Activated CD4-positive, alpha-beta T cell treated with anti-CD3 and anti-CD28 coated beads, Interleukin-2, amount 10 ng/mL, durations not matched to agents 7 days and 5 days (primary cell): ENCODE results near the gene RASSF5. TPM values are rescaled to one million over a fixed set of nuclear protein-coding genes. Genes with fewer than 3 reads are reported as not detected.
A peak's percentile ranks its signal among the peaks of the same experiment; 100 is the strongest.
"Not testable (repeated sequence)": the region's sequence is repeated elsewhere in the genome, so short reads cannot be mapped to it uniquely, and the experiment has no call there.

Experiments
- CTCF ChIA-PET: fragments of 350-600 bp; sonication (Branson Sonifier 250); formaldehyde crosslinking; loops from one replicate; lab custom pipeline; 2021; ENCODE audit warnings: antibody characterized with exemption; lab: Charles Lee
- POLR2A ChIA-PET: fragments of 350-600 bp; sonication (Branson Sonifier 250); formaldehyde crosslinking; loops from one replicate; lab custom pipeline; 2021; ENCODE audit warnings: antibody characterized with exemption; lab: Charles Lee
- DNase-seq: peaks from one replicate; pipeline ENCODE4 v3.0.0-alpha.2; 2020
- H3K27ac Mint-ChIP-seq: one replicate; pipeline ENCODE4 v1.8.0; 2021; ENCODE audit warnings: mild to moderate bottlenecking, moderate library complexity, mixed read lengths
- H3K27me3 Mint-ChIP-seq: one replicate; pipeline ENCODE4 v1.8.0; 2021; ENCODE audit warnings: mixed read lengths
- H3K36me3 Mint-ChIP-seq: one replicate; pipeline ENCODE4 v1.8.0; 2021; ENCODE audit warnings: low read depth, mixed read lengths
- H3K4me1 Mint-ChIP-seq: one replicate; pipeline ENCODE4 v1.8.0; 2021; ENCODE audit warnings: mixed read lengths
- H3K4me3 Mint-ChIP-seq: one replicate; pipeline ENCODE4 v1.8.0; 2021; ENCODE audit warnings: mild to moderate bottlenecking, moderate library complexity, mixed read lengths
- H3K9me3 Mint-ChIP-seq: one replicate; pipeline ENCODE4 v1.8.0; 2021; ENCODE audit warnings: mixed read lengths
- total RNA-seq, 2 experiments: library from RNA; stranded (reverse); gene quantifications; one replicate each; pipeline ENCODE4 v1.2.3, GENCODE V29; 2021

The RASSF5 gene
- total RNA-seq, 2 experiments from 2014 or later, result 185 to 201 TPM

- H3K27ac Mint-ChIP-seq, result peak overlapping the region; percentile 91
- H3K36me3 Mint-ChIP-seq, result peaks cover 85% of the 10 kb centered on the region
- CTCF ChIA-PET, result interaction anchor here (0.8 to 18.8 kb wide), 13 partner anchors 11 to 355 kb away, joined by 3 to 412 read pairs (median 4); partner anchors contain the start of gene EIF2D
- peak overlapping the region; percentile 69 for H3K4me3 Mint-ChIP-seq
- H3K9me3 Mint-ChIP-seq, result no peaks in the 10 kb centered on the region
- no peaks in the 10 kb centered on the region for H3K27me3 Mint-ChIP-seq
- POLR2A ChIA-PET, result interaction anchor here (0.5 to 1.5 kb wide), 3 partner anchors 18 to 107 kb away, joined by 3 to 7 read pairs (median 4); no protein-coding TSS in a partner anchor
- DNase-seq, result no peak
- peaks cover 95% of the 10 kb centered on the region for H3K4me1 Mint-ChIP-seq
Measured at GRCh38 chr1:206580438-206581113, 73.2 kb downstream of the RASSF5 start.

GRCh38 chr1:206581114-206581497 lies 73.8 kb downstream of the RASSF5 start:
- H3K27me3 Mint-ChIP-seq, DNase-seq, H3K9me3 Mint-ChIP-seq: not testable (repeated sequence)
- peaks cover 86% of the 10 kb centered on the region for H3K36me3 Mint-ChIP-seq
- peaks cover 93% of the 10 kb centered on the region for H3K4me1 Mint-ChIP-seq
- POLR2A ChIA-PET, result interaction anchor here (0.9 to 1.5 kb wide), 2 partner anchors 18 to 23 kb away, joined by 3 to 7 read pairs; no protein-coding TSS in a partner anchor
- H3K4me3 Mint-ChIP-seq, result peak overlapping the region; percentile 69
- H3K27ac Mint-ChIP-seq, result peak overlapping the region; percentile 91
- CTCF ChIA-PET, result interaction anchor here (0.8 to 18.8 kb wide), 12 partner anchors 11 to 354 kb away, joined by 3 to 412 read pairs (median 6); partner anchors contain the start of gene EIF2D

- Mint-ChIP-seq H3K9me3 (no peaks in the 10 kb centered on the region), H3K36me3 (peaks cover 86% of the 10 kb centered on the region), H3K27ac (peak overlapping the region; percentile 91), H3K4me3 (peak overlapping the region; percentile 69), H3K4me1 (peaks cover 93% of the 10 kb centered on the region), H3K27me3 (no peaks in the 10 kb centered on the region)
- POLR2A ChIA-PET, result interaction anchor here (0.9 kb wide), 1 partner anchor 23 kb away, joined by 3 read pairs; no protein-coding TSS in a partner anchor
- CTCF ChIA-PET, result interaction anchor here (0.8 to 18.8 kb wide), 7 partner anchors 10 to 102 kb away, joined by 3 to 412 read pairs (median 8); partner anchors contain the start of gene EIF2D
- no peak for DNase-seq
Measured at GRCh38 chr1:206581571-206581981, 74.2 kb downstream of the RASSF5 start.

- H3K27me3 Mint-ChIP-seq, result no peaks in the 10 kb centered on the region
- peaks cover 93% of the 10 kb centered on the region for H3K4me1 Mint-ChIP-seq
- no peaks in the 10 kb centered on the region for H3K9me3 Mint-ChIP-seq
- peak overlapping the region; percentile 91 for H3K27ac Mint-ChIP-seq
- H3K36me3 Mint-ChIP-seq, result peaks cover 87% of the 10 kb centered on the region
- H3K4me3 Mint-ChIP-seq, result peak overlapping the region; percentile 50
- ChIA-PET POLR2A (no interaction called here), CTCF (interaction anchor here (0.9 to 18.8 kb wide), 11 partner anchors 16 to 112 kb away, joined by 3 to 412 read pairs (median 11); partner anchors contain the start of genes EIF2D and IKBKE)
- DNase-seq, result no peak
Measured at GRCh38 chr1:206582537-206582936, 75.2 kb downstream of the RASSF5 start.

DNA sequence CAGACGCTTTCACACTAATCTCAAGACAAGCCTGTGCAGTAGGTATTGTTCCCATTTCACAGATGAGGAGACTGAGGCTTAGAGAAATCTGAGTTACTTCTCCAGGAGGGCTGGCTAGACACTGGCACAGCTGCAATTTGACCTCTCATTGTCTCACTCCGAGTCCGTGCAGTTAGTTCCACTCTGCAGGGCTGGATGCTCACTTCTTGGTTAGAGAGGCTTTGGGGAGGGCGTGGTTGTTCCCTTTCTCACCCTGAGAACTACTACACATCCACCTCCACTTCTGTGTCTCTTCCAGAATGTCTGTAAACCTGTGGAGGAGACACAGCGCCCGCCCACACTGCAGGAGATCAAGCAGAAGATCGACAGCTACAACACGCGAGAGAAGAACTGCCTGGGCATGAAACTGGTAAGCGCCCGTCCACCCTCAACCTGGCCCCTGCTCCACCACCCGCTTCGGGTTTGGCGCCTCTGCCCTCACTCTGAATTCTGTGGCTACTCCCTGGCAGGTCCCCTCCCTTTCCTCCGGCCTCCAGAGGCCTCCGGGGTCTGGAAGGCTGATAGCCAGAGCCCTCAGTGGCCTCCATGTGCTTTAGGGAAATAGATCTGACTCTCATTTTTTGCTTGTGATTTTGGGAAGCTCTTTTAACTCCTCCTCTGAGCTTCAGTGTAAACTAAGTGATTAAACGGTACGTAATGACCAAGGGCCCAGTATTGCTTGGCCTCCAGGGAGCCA lies 75.8 kb downstream of the RASSF5 start:
- H3K36me3 Mint-ChIP-seq, result peaks cover 87% of the 10 kb centered on the region
- peak overlapping the region; percentile 50 for H3K4me3 Mint-ChIP-seq
- peaks cover 93% of the 10 kb centered on the region for H3K4me1 Mint-ChIP-seq
- H3K27ac Mint-ChIP-seq, result peak overlapping the region; percentile 91
- H3K27me3 Mint-ChIP-seq, result no peaks in the 10 kb centered on the region
- POLR2A ChIA-PET, result interaction anchor here (0.6 to 1.0 kb wide), 2 partner anchors 27 to 48 kb away, joined by 3 to 4 read pairs; no protein-coding TSS in a partner anchor
- DNase-seq, result no peak
- no peaks in the 10 kb centered on the region for H3K9me3 Mint-ChIP-seq
- CTCF ChIA-PET, result interaction anchor here (0.8 to 18.8 kb wide), 21 partner anchors 10 to 182 kb away, joined by 3 to 412 read pairs (median 5); partner anchors contain the start of genes EIF2D and IKBKE

GRCh38 chr1:206583707-206584648 lies 76.6 kb downstream of the RASSF5 start:
- H3K36me3 Mint-ChIP-seq, result peaks cover 86% of the 10 kb centered on the region
- peak overlapping the region; percentile 91 for H3K27ac Mint-ChIP-seq
- H3K4me3 Mint-ChIP-seq, result peak overlapping the region; percentile 49
- no peaks in the 10 kb centered on the region for H3K9me3 Mint-ChIP-seq
- DNase-seq, result peak; percentile 89
- ChIA-PET CTCF (interaction anchor here (0.6 to 18.8 kb wide), 27 partner anchors 8 to 207 kb away, joined by 3 to 412 read pairs (median 5); partner anchors contain the start of genes EIF2D and IKBKE), POLR2A (interaction anchor here (0.6 to 1.0 kb wide), 2 partner anchors 28 to 49 kb away, joined by 3 to 4 read pairs; no protein-coding TSS in a partner anchor)
- no peaks in the 10 kb centered on the region for H3K27me3 Mint-ChIP-seq
- H3K4me1 Mint-ChIP-seq, result peaks cover 93% of the 10 kb centered on the region

GRCh38 chr1:206584683-206585082 lies 77.4 kb downstream of the RASSF5 start:
- ChIA-PET CTCF (interaction anchor here (1.2 to 18.8 kb wide), 12 partner anchors 9 to 181 kb away, joined by 3 to 412 read pairs (median 8); partner anchors contain the start of gene EIF2D), POLR2A (no interaction called here)
- Mint-ChIP-seq H3K9me3 (no peaks in the 10 kb centered on the region), H3K27ac (peak overlapping the region; percentile 26), H3K36me3 (peaks cover 86% of the 10 kb centered on the region), H3K4me1 (peaks cover 93% of the 10 kb centered on the region), H3K27me3 (no peaks in the 10 kb centered on the region), H3K4me3 (no peak overlapping the region)
- no peak for DNase-seq

DNA sequence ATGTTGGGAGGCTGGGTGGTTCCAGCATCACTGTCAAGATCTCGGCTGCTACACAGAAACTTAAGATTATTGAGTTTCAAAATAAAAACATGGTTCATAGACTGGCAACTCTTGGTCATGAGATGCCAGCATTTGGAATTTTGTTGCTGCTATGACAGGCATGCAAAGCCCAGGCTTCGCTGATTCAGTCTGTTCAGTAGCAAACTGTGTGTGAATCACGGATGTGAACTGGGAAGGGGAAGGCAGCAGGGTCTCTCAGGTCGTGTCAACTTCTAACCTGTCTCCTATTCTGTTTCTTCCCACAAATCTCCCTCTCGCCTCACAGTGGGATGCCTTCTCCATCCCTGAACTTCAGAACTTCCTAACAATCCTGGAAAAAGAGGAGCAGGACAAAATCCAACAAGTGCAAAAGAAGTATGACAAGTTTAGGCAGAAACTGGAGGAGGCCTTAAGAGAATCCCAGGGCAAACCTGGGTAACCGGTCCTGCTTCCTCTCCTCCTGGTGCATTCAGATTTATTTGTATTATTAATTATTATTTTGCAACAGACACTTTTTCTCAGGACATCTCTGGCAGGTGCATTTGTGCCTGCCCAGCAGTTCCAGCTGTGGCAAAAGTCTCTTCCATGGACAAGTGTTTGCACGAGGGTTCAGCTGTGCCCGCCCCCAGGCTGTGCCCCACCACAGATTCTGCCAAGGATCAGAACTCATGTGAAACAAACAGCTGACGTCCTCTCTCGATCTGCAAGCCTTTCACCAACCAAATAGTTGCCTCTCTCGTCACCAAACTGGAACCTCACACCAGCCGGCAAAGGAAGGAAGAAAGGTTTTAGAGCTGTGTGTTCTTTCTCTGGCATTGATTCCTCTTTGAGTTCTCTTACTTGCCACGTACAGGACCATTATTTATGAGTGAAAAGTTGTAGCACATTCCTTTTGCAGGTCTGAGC lies 79.4 kb downstream of the RASSF5 start:
- Mint-ChIP-seq H3K27me3 (no peaks in the 10 kb centered on the region), H3K27ac (peak overlapping the region; percentile 58), H3K36me3 (peaks cover 85% of the 10 kb centered on the region), H3K4me1 (peaks cover 92% of the 10 kb centered on the region), H3K9me3 (no peaks in the 10 kb centered on the region), H3K4me3 (no peak overlapping the region)
- ChIA-PET CTCF (interaction anchor here (1.0 to 18.8 kb wide), 8 partner anchors 25 to 107 kb away, joined by 3 to 412 read pairs (median 6); partner anchors contain the start of gene EIF2D), POLR2A (no interaction called here)
- no peak for DNase-seq

GRCh38 chr1:206587904-206588303 lies 80.6 kb downstream of the RASSF5 start:
- peaks cover 85% of the 10 kb centered on the region for H3K36me3 Mint-ChIP-seq
- no peaks in the 10 kb centered on the region for H3K27me3 Mint-ChIP-seq
- peak overlapping the region; percentile 50 for H3K27ac Mint-ChIP-seq
- ChIA-PET CTCF (interaction anchor here (1.0 to 18.8 kb wide), 7 partner anchors 11 to 98 kb away, joined by 3 to 412 read pairs (median 3); partner anchors contain the start of gene EIF2D), POLR2A (no interaction called here)
- peaks cover 90% of the 10 kb centered on the region for H3K4me1 Mint-ChIP-seq
- H3K4me3 Mint-ChIP-seq, result no peak overlapping the region
- no peaks in the 10 kb centered on the region for H3K9me3 Mint-ChIP-seq
- no peak for DNase-seq

- H3K27me3 Mint-ChIP-seq, result no peaks in the 10 kb centered on the region
- H3K36me3 Mint-ChIP-seq, result peaks cover 83% of the 10 kb centered on the region
Measured at GRCh38 chr1:206588492-206588891, 81.2 kb downstream of the RASSF5 start.

More at GRCh38 chr1:206588492-206588891, 81.2 kb downstream of the RASSF5 start:
- Mint-ChIP-seq H3K9me3 (no peaks in the 10 kb centered on the region), H3K27ac (peak overlapping the region; percentile 27), H3K4me3 (no peak overlapping the region), H3K4me1 (peaks cover 84% of the 10 kb centered on the region)
- ChIA-PET CTCF (interaction anchor here (1.0 to 18.8 kb wide), 6 partner anchors 12 to 124 kb away, joined by 3 to 412 read pairs (median 4); partner anchors contain the start of gene EIF2D), POLR2A (interaction anchor here (0.6 kb wide), 1 partner anchor 1148 kb away, joined by 3 read pairs; no protein-coding TSS in a partner anchor)
- no peak for DNase-seq
